ENCODE results near the gene TUT7. TPM values are rescaled to one million over a fixed set of nuclear protein-coding genes. Genes with fewer than 3 reads are reported as not detected.
"Not testable (repeated sequence)": the region's sequence is repeated elsewhere in the genome, so short reads cannot be mapped to it uniquely, and the experiment has no call there.

Gene TUT7
- total RNA-seq, 2 donors from 2014 or later: 17.7 to 31.5 TPM

- ATAC-seq (ENCODE audit: insufficient number of reproducible peaks, low FRiP score, low read depth): no peak
- peaks cover 35% of the 10 kb centered on the region for H3K36me3 ChIP-seq
Measured at GRCh38 chr9:86318187-86318586, 36.0 kb downstream of the TUT7 start.

GRCh38 chr9:86315078-86315477 lies 39.1 kb downstream of the TUT7 start:
- TF ChIP-seq CTCF (IDR thresholded peaks at IDR 0.05): no peak
- no peaks in the 10 kb centered on the region for H3K9me3 ChIP-seq
- no peak overlapping the region for H3K4me3 ChIP-seq
- no peak for ATAC-seq (ENCODE audit: insufficient number of reproducible peaks, low FRiP score, low read depth)
- no peaks in the 10 kb centered on the region for H3K27me3 ChIP-seq (replicated peaks; ENCODE audit: insufficient read depth)
- H3K36me3 ChIP-seq: peaks cover 26% of the 10 kb centered on the region
- no peaks in the 10 kb centered on the region for H3K4me1 ChIP-seq (ENCODE audit: control insufficient read depth in 1 of 2, low read depth in 2 of 2)
- H3K27ac ChIP-seq: no peak overlapping the region
- no peak for DNase-seq (ENCODE audit: low spot score)

More at GRCh38 chr9:86318187-86318586, 36.0 kb downstream of the TUT7 start:
- Histone ChIP-seq H3K9me3 (no peaks in the 10 kb centered on the region), H3K4me3 (no peak overlapping the region), H3K27me3 (replicated peaks; ENCODE audit: insufficient read depth) (no peaks in the 10 kb centered on the region), H3K4me1 (ENCODE audit: control insufficient read depth in 1 of 2, low read depth in 2 of 2) (no peaks in the 10 kb centered on the region), H3K27ac (no peak overlapping the region)
- no peak for DNase-seq (ENCODE audit: low spot score)
- TF ChIP-seq CTCF (IDR thresholded peaks at IDR 0.05): no peak

GRCh38 chr9:86312959-86313358 lies 41.3 kb downstream of the TUT7 start:
- not testable (repeated sequence) for H3K27ac ChIP-seq; H3K4me3 ChIP-seq; ATAC-seq (ENCODE audit: insufficient number of reproducible peaks, low FRiP score, low read depth); H3K9me3 ChIP-seq; DNase-seq (ENCODE audit: low spot score); H3K4me1 ChIP-seq (ENCODE audit: control insufficient read depth in 1 of 2, low read depth in 2 of 2); H3K27me3 ChIP-seq (replicated peaks; ENCODE audit: insufficient read depth)
- peaks cover 23% of the 10 kb centered on the region for H3K36me3 ChIP-seq

GRCh38 chr9:86308687-86309086 lies 45.5 kb downstream of the TUT7 start:
- Histone ChIP-seq H3K4me3 (no peak overlapping the region), H3K27ac (no peak overlapping the region), H3K36me3 (peaks cover 38% of the 10 kb centered on the region), H3K4me1 (ENCODE audit: control insufficient read depth in 1 of 2, low read depth in 2 of 2) (no peaks in the 10 kb centered on the region), H3K9me3 (no peaks in the 10 kb centered on the region), H3K27me3 (replicated peaks; ENCODE audit: insufficient read depth) (no peaks in the 10 kb centered on the region)
- ATAC-seq (ENCODE audit: insufficient number of reproducible peaks, low FRiP score, low read depth): no peak
- no peak for TF ChIP-seq CTCF (IDR thresholded peaks at IDR 0.05)
- no peak for DNase-seq (ENCODE audit: low spot score)

GRCh38 chr9:86304236-86304730 lies 49.9 kb downstream of the TUT7 start:
- H3K9me3 ChIP-seq: no peaks in the 10 kb centered on the region
- no peak overlapping the region for H3K27ac ChIP-seq
- TF ChIP-seq CTCF (IDR thresholded peaks at IDR 0.05): no peak
- DNase-seq (ENCODE audit: low spot score) (no peak), ATAC-seq (ENCODE audit: insufficient number of reproducible peaks, low FRiP score, low read depth) (no peak)
- H3K36me3 ChIP-seq: peaks cover 64% of the 10 kb centered on the region
- H3K27me3 ChIP-seq (replicated peaks; ENCODE audit: insufficient read depth): no peaks in the 10 kb centered on the region
- H3K4me1 ChIP-seq (ENCODE audit: control insufficient read depth in 1 of 2, low read depth in 2 of 2): no peaks in the 10 kb centered on the region
- no peak overlapping the region for H3K4me3 ChIP-seq

GRCh38 chr9:86303316-86303975 lies 50.8 kb downstream of the TUT7 start:
- Histone ChIP-seq H3K9me3 (no peaks in the 10 kb centered on the region), H3K27me3 (replicated peaks; ENCODE audit: insufficient read depth) (no peaks in the 10 kb centered on the region), H3K4me3 (no peak overlapping the region), H3K36me3 (peaks cover 71% of the 10 kb centered on the region), H3K4me1 (ENCODE audit: control insufficient read depth in 1 of 2, low read depth in 2 of 2) (no peaks in the 10 kb centered on the region), H3K27ac (no peak overlapping the region)
- TF ChIP-seq CTCF (IDR thresholded peaks at IDR 0.05): no peak
- DNase-seq (ENCODE audit: low spot score) (no peak), ATAC-seq (ENCODE audit: insufficient number of reproducible peaks, low FRiP score, low read depth) (no peak)
